Measurements from ENCODE around the gene ANKRD28. TPM values are rescaled to one million over a fixed set of nuclear protein-coding genes. Genes with fewer than 3 reads are reported as not detected.

Gene ANKRD28
- total RNA-seq, 1 donor from 2014 or later: 21.6 TPM

GRCh38 chr3:15731024-15731423 is 66.8 kb downstream of the ANKRD28 start:
- H3K27me3 ChIP-seq (ENCODE audit: low read depth): no peaks in the 10 kb centered on the region
- H3K4me3 ChIP-seq: no peak overlapping the region
- no peak for TF ChIP-seq CTCF (IDR thresholded peaks at IDR 0.05; ENCODE audit: borderline replicate concordance)
- intact Hi-C loops (cut with micrococcal nuclease): no loop called here
- H3K4me1 ChIP-seq: no peaks in the 10 kb centered on the region
- no peak for DNase-seq
- H3K9me3 ChIP-seq (replicated peaks): no peaks in the 10 kb centered on the region
- H3K27ac ChIP-seq (replicated peaks): no peak overlapping the region
- H3K36me3 ChIP-seq: peaks cover 37% of the 10 kb centered on the region

- no peak for TF ChIP-seq CTCF (IDR thresholded peaks at IDR 0.05; ENCODE audit: borderline replicate concordance)
- intact Hi-C loops (cut with micrococcal nuclease): no loop called here
- DNase-seq: no peak
- Histone ChIP-seq H3K27me3 (ENCODE audit: low read depth) (no peaks in the 10 kb centered on the region), H3K9me3 (replicated peaks) (no peaks in the 10 kb centered on the region), H3K36me3 (peaks cover 30% of the 10 kb centered on the region), H3K27ac (replicated peaks) (no peak overlapping the region), H3K4me1 (no peaks in the 10 kb centered on the region), H3K4me3 (no peak overlapping the region)
These were observed 69.0 kb downstream of the ANKRD28 start for GRCh38 chr3:15728766-15729165.

- H3K27me3 ChIP-seq (ENCODE audit: low read depth): no peaks in the 10 kb centered on the region
- no peaks in the 10 kb centered on the region for H3K4me1 ChIP-seq
- H3K27ac ChIP-seq (replicated peaks): no peak overlapping the region
- no peaks in the 10 kb centered on the region for H3K9me3 ChIP-seq (replicated peaks)
- no peak for TF ChIP-seq CTCF (IDR thresholded peaks at IDR 0.05; ENCODE audit: borderline replicate concordance)
- H3K4me3 ChIP-seq: no peak overlapping the region
- intact Hi-C loops (cut with micrococcal nuclease): no loop called here
- DNase-seq: no peak
- H3K36me3 ChIP-seq: peaks cover 37% of the 10 kb centered on the region
These were observed 70.9 kb downstream of the ANKRD28 start for GRCh38 chr3:15726881-15727280.

- no peak for TF ChIP-seq CTCF (IDR thresholded peaks at IDR 0.05; ENCODE audit: borderline replicate concordance)
- H3K27ac ChIP-seq (replicated peaks): no peak overlapping the region
These were observed 71.7 kb downstream of the ANKRD28 start for GRCh38 chr3:15726043-15726442.

GRCh38 chr3:15724446-15724845 is 73.3 kb downstream of the ANKRD28 start:
- TF ChIP-seq CTCF (IDR thresholded peaks at IDR 0.05; ENCODE audit: borderline replicate concordance): no peak
- H3K4me3 ChIP-seq: no peak overlapping the region
- no peak overlapping the region for H3K27ac ChIP-seq (replicated peaks)
- H3K4me1 ChIP-seq: no peaks in the 10 kb centered on the region
- no peak for DNase-seq
- H3K9me3 ChIP-seq (replicated peaks): no peaks in the 10 kb centered on the region
- intact Hi-C loops (cut with micrococcal nuclease): no loop called here
- H3K27me3 ChIP-seq (ENCODE audit: low read depth): no peaks in the 10 kb centered on the region
- H3K36me3 ChIP-seq: peaks cover 55% of the 10 kb centered on the region

More at GRCh38 chr3:15726043-15726442, 71.7 kb downstream of the ANKRD28 start:
- no peak for DNase-seq
- Histone ChIP-seq H3K4me3 (no peak overlapping the region), H3K36me3 (peaks cover 40% of the 10 kb centered on the region), H3K4me1 (no peaks in the 10 kb centered on the region), H3K9me3 (replicated peaks) (no peaks in the 10 kb centered on the region), H3K27me3 (ENCODE audit: low read depth) (no peaks in the 10 kb centered on the region)
- intact Hi-C loops (cut with micrococcal nuclease): no loop called here

GRCh38 chr3:15723624-15723884 is 74.2 kb downstream of the ANKRD28 start:
- peaks cover 55% of the 10 kb centered on the region for H3K36me3 ChIP-seq
- no peak for TF ChIP-seq CTCF (IDR thresholded peaks at IDR 0.05; ENCODE audit: borderline replicate concordance)
- intact Hi-C loops (cut with micrococcal nuclease): no loop called here

More at GRCh38 chr3:15723624-15723884, 74.2 kb downstream of the ANKRD28 start:
- H3K4me3 ChIP-seq: no peak overlapping the region
- no peaks in the 10 kb centered on the region for H3K9me3 ChIP-seq (replicated peaks)
- no peaks in the 10 kb centered on the region for H3K27me3 ChIP-seq (ENCODE audit: low read depth)
- no peak for DNase-seq
- H3K27ac ChIP-seq (replicated peaks): no peak overlapping the region
- no peaks in the 10 kb centered on the region for H3K4me1 ChIP-seq

Measured in left ventricle myocardium inferior (tissue), 1 donor.